TTC549 (cell line): ENCODE data around the gene ZNF594.
"Not testable (repeated sequence)": the region's sequence is repeated elsewhere in the genome, so short reads cannot be mapped to it uniquely, and the experiment has no call there.

Experiments
- FAIRE-seq: peaks from 2 replicates; lab custom pipeline; 2012; peaks lifted over from hg19 to GRCh38; lab: Jason Lieb, UNC

Gene ZNF594

DNA sequence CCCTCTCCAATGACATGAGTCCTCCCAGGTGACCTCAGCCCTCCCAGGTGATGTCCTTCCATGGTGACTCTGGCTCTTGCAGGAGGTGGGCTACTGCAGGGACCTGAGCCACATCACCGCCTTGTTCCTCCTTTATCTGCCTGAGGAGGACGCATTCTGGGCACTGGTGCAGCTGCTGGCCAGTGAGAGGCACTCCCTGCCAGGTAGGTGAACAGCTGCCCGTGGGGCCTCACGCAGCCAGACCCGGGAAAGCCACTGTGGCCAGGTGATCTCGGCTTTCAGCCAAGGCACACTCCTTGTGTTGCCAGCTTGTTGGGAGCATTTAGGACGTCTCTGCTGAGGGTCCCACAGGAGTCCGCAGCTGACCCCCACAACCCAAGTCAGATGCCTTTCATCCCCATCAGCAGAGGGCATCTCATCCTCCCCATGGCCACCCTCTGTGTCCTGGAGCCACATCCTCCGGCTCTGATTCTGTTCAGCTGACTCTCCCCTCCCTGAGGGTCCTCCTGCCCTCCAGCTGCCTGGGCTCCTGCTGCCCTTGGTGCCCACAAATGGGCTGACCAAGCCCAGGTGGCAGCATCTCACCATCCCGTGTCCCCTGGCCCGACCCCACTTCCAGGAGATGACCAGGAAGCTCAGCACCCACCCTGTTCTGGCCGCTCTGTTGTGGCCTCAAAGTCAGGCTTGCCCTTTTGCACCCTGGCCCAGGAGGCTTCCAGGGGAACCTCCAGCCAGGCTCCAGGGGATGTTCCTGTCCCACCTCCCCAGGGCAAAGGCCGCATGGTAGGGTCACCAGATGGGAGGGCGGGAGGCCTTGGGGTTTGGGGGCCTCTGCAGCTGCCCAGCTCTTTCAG lies 55.7 kb downstream of the ZNF594 start:
- no peak for FAIRE-seq

DNA sequence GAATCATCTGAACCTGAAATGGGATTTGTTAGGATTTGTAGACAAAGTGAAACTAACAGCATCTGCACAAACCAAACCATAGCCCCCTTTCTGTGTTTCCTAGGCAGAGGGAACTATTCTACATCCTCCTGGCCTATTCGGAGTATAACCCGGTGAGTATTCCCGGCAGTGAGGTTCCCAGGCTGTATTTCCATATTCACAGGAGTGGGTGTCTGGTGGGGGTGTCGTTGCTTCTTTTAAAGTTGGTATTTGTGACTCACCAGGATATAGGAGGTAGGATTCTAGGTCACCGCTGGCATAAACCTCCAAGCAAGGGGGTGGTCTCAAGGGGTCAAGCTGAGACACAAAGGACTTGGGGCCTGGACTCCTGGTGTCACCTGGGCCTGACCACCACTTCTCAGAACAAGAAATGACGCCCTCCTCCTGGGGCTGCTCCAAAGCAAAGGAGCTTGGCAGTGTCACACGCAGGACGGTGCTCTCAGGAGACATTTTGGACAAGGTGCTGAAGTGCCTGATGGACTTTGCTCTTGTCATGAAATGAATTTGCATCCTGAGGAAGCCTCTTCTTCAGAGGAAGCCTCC lies 56.4 kb downstream of the ZNF594 start:
- not testable (repeated sequence) for FAIRE-seq

DNA sequence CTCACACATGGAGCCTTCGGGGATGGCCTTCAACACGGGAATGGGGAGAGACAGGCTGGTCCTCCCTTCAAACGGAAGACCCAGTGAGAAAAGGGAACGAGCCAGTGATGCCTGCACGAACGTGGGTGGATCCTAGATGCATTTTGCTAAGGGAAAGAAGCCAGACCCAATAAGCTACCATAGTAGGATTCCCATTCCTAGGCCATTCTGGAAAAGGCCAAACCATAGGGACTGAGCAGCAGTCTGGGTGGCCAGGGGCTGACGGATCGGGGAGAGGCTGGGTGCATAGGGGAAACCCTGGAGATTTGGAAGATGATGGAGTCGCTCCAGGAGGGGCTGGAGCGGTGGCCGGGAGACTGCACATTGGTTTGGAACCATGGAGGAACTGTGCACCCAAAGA lies 57.1 kb downstream of the ZNF594 start:
- not testable (repeated sequence) for FAIRE-seq

- not testable (repeated sequence) for FAIRE-seq
These were observed 57.7 kb downstream of the ZNF594 start for GRCh38 chr17:5133961-5134360.

DNA sequence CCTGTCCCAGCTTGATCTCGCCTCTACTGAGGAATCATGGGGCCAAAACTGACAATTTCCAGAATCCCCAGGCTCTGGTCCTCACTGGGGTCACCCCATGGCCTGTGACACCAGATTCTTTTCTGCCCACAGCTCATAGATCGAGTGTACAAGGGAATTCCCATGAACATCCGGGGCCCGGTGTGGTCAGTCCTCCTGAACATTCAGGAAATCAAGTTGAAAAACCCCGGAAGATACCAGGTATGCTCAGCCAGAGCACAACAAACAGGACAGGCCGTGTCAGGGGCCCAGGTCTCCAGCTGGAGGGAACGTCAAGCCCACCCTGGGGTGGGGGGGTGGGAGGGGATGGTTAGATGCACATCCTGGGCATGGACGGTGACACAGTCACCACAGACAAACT lies 58.4 kb downstream of the ZNF594 start:
- no peak for FAIRE-seq

GRCh38 chr17:5132503-5133225 lies 59.0 kb downstream of the ZNF594 start:
- FAIRE-seq, result not testable (repeated sequence)

DNA sequence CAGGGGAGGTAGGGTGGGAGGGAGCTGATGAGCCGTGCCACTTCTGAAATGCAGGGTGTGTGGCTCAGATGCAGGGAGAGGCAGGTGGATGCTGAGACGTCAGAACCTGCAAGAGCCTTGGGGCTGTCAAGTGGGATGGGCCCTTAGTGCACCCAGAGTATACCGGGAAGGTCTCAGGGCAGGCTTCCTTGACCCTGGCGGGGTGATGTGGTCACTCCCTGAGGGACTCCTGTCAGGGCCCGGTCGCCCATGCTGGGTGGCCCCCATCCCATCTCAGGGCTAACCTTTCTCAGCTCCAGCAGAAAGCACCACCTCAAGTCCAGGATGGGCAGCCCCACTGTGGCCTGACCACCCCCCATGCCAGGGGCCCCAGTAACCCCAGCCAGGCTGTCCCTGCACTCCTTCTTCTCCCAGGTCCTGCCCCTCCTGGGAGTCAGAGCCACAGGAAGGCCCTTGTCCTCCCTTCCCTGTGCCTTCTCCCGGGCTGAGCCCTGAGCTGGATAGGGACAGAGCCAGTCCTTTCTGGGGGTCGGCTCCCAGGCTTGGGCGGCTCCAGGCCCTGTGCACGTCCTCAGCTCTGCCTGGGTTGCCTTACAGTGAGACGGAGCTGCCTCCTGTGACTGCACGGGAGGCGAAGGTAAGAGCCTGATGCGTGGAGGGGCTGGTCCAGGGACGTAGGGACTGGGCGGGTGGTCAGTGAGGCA lies 59.7 kb downstream of the ZNF594 start:
- FAIRE-seq, result not testable (repeated sequence)

DNA sequence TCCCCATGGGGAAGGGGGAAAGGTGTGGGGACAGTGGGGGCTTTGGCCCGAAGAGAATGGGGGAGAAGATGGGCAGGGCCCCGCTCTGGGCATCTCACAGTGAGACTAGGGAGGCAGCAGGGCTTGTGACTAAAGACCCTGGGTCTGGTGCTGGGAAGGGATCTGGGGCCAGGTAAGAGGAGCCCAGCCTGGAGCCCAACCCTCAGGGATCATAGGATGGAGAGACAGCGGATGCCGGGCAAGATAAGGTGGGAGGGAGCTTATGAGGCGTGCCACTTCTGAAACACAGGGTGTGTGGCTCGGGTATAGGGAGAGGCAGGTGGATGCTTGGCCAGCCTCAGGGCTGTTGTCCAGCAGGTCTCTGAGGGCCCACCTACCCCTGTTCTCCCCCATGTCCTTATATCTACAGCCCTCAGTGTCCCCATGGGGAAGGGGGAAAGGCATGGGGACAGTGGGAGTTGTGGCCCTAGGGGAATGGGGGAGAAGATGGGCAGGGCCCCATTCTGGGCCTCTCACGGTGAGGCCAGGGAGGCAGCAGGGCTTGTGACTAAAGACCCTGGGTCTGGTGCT lies 60.4 kb downstream of the ZNF594 start:
- no peak for FAIRE-seq

DNA sequence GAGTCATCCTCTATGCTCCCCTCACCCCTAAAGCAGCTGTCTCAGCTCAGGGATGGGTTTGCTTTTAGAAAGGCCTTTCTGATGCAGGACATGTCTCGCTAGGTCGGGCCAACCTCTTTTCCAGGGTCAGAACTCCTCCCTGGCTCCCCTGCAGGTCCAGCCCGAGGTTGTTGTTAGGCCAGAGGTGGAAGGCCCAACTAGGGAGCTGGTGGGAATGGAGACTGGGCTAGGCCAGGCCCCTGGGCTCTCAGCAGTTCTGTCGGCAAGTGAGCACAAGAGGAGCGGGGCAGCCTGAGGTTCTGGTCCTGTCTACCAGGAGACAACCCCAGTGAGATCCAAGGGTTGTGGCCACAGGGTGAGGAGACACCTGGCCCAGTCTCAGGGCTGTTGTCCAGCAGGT lies 61.0 kb downstream of the ZNF594 start:
- FAIRE-seq, result not testable (repeated sequence)

- not testable (repeated sequence) for FAIRE-seq
These were observed 61.4 kb downstream of the ZNF594 start for GRCh38 chr17:5130261-5130660.

- FAIRE-seq, result not testable (repeated sequence)
These were observed 61.9 kb downstream of the ZNF594 start for GRCh38 chr17:5129770-5130169.
